Activated CD4-positive, alpha-beta memory T cell treated with anti-CD3 and anti-CD28 coated beads for 36 hours (primary cell): ENCODE measurements around the gene CRELD2. TPM values are rescaled to one million over a fixed set of nuclear protein-coding genes. Genes with fewer than 3 reads are reported as not detected.

Experiments
- CTCF ChIA-PET: fragments of 350-600 bp; sonication (Branson Sonifier 250); formaldehyde crosslinking; loops from one replicate; lab custom pipeline; 2021; ENCODE audit warnings: antibody characterized with exemption, inconsistent platforms; lab: Charles Lee
- POLR2A ChIA-PET: fragments of 350-600 bp; sonication (Branson Sonifier 250); formaldehyde crosslinking; loops from one replicate; lab custom pipeline; 2021; ENCODE audit warnings: antibody characterized with exemption; lab: Charles Lee
- DNase-seq: peaks from one replicate; pipeline ENCODE4 v3.0.0-alpha.2; 2020
- H3K27ac Mint-ChIP-seq: one replicate; pipeline ENCODE4 v1.8.0; 2021; ENCODE audit warnings: mixed read lengths
- H3K27me3 Mint-ChIP-seq: one replicate; pipeline ENCODE4 v1.8.0; 2021; ENCODE audit warnings: mixed read lengths
- H3K36me3 Mint-ChIP-seq: one replicate; pipeline ENCODE4 v1.8.0; 2021; ENCODE audit warnings: mixed read lengths
- H3K4me1 Mint-ChIP-seq: one replicate; pipeline ENCODE4 v1.8.0; 2021; ENCODE audit warnings: low read depth, mixed read lengths
- H3K4me3 Mint-ChIP-seq: one replicate; pipeline ENCODE4 v1.8.0; 2021; ENCODE audit warnings: mild to moderate bottlenecking, mixed read lengths
- H3K9me3 Mint-ChIP-seq: one replicate; pipeline ENCODE4 v1.8.0; 2021; ENCODE audit warnings: mixed read lengths
- intact Hi-C: fragments of 100-400 bp; cut with micrococcal nuclease; formaldehyde crosslinking; loops from one replicate; pipeline ENCODE4 v1.15.1; 2023
- total RNA-seq, 2 experiments: library from RNA; stranded (reverse); gene quantifications; one replicate each; pipeline ENCODE4 v1.2.3, GENCODE V29; 2021

Gene CRELD2
- total RNA-seq, 2 experiments from 2014 or later, result 29.8 to 30.7 TPM

DNA sequence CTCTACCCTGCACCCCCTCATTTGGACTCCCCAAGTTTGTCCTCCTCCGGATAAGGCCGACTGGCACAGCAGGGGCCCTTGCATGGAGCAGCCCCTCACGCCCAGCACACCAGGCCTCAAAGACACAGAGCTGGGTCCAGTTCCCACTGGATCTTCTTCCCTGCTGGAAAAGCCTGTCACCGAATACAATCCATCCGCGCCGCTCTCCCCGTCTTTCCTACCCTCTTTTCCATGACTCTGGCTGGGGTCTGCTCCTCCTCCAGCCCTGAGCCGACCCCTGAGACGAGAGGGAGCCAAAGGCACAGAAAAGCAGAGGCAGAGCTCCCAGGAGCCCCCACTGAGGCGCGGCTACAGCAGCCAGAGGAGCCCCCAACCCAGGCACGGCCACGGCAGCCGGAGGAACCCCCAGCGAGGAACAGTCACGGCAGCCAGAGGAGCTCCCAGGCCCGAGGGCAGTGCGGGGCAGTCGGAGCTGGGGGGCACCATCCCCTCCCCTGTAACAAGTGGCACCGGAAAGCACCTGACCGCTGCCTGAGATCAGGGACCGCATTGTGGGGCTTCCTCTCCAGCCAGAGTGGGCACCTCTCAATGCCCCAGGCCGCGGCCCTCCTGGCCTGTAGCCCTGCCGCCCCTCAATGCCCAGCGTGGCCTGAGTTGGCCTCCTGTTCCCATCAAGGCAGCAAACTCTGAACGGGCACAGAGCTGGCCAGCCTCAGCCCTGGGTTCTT is 12.2 kb upstream of the CRELD2 start:
- no peak for DNase-seq
- peaks cover 20% of the 10 kb centered on the region for H3K36me3 Mint-ChIP-seq
- POLR2A ChIA-PET, result interaction anchor here (1.0 kb wide), 1 partner anchor 144 kb away, joined by 3 read pairs; no protein-coding TSS in a partner anchor

DNA sequence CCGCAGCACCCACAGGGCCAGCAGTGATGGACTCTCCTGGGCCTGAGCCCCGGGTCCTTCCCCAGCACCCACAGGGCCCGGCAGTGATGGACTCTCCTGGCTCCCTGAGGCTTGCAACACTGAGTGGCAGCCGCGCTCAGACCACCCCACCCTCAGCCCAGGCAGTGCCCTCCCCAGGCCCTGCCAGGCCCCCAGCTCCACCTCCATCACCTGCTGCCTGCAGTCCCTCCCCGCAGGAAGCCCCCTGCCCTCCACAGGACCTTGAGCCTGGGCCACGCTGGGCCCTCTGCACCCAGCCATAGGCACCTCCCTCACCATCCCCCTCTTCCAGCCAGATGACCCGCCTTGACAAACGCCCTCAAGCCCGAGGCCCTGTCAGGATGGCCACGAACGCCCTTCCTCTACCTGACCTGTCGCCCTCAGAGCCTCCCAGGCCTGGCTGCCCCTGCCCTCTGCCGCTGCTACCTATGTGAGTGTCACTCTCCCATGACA is 11.6 kb upstream of the CRELD2 start:
- ChIA-PET CTCF (no interaction called here), POLR2A (no interaction called here)
- Mint-ChIP-seq H3K9me3 (peaks cover 3% of the 10 kb centered on the region), H3K4me3 (no peak overlapping the region), H3K36me3 (peaks cover 15% of the 10 kb centered on the region), H3K27me3 (no peaks in the 10 kb centered on the region), H3K4me1 (no peaks in the 10 kb centered on the region), H3K27ac (no peak overlapping the region)
- no peak for DNase-seq
- intact Hi-C loops, result no loop called here

More for the DNA sequence above, 12.2 kb upstream of the CRELD2 start:
- Mint-ChIP-seq H3K9me3 (peaks cover 9% of the 10 kb centered on the region), H3K27ac (no peak overlapping the region), H3K27me3 (no peaks in the 10 kb centered on the region), H3K4me3 (no peak overlapping the region), H3K4me1 (no peaks in the 10 kb centered on the region)
- intact Hi-C loops, result no loop called here
- CTCF ChIA-PET, result no interaction called here

DNA sequence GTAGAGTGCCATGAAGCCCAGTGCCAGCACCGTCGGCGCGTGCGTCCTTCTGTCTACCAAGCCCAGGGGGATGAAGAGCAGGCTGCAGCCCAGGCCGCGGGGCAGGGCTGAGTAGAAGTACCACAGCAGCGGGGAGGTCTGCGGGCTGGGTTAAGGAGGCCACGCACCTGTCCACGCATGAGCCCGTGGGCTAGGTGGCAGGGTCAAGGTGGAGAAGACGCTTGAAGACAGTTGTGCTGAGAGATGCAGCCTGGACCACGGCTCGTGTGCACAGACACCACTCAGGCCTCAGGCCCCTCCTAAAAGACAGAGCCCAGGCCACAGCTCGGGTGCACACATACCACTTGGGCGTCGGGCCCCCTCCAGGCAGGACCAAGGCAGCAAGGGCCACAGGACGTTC is 10.6 kb upstream of the CRELD2 start:
- no peak overlapping the region for H3K27ac Mint-ChIP-seq
- intact Hi-C loops, result no loop called here
- no peak overlapping the region for H3K4me3 Mint-ChIP-seq
- H3K36me3 Mint-ChIP-seq, result peaks cover 12% of the 10 kb centered on the region
- ChIA-PET POLR2A (no interaction called here), CTCF (no interaction called here)
- DNase-seq, result no peak
- H3K9me3 Mint-ChIP-seq, result no peaks in the 10 kb centered on the region
- no peaks in the 10 kb centered on the region for H3K4me1 Mint-ChIP-seq
- no peaks in the 10 kb centered on the region for H3K27me3 Mint-ChIP-seq

DNA sequence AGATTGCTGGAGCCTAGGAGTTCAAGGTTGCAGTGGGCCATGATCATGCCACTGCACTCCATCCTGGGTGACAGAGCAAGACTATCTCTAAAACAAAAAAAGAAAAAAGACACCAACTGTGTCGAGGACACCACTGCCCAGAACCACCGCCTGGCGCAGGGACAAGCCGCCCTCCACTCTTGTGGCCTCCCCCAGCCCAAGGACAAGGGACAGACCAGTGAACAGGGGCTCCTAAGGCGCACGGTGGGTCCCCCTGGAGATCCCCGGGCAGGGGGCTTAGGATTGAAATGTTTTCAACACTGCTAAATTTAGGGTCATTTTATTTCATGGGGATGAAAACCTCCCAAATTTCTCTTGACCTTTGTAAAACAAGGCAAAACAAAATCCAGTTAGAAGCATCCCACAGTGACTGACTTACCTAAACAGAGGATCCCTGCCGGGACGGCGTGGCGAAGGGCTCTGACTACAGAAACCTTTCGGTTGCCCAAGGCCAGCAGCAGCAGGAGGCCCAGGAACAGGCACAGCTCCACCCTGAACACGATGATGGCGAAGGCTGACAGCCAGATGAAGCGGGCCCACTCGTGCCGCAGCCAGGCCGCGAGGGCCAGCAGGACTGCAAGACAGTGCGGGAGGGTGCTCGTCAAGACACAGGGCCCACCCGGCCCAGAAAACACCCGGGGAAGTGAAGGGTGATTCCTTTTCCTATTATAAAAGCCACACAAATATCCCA is 8.8 kb upstream of the CRELD2 start:
- DNase-seq, result no peak
- Mint-ChIP-seq H3K4me3 (no peak overlapping the region), H3K27ac (no peak overlapping the region), H3K4me1 (no peaks in the 10 kb centered on the region), H3K9me3 (no peaks in the 10 kb centered on the region), H3K36me3 (peaks cover 9% of the 10 kb centered on the region), H3K27me3 (no peaks in the 10 kb centered on the region)
- POLR2A ChIA-PET, result no interaction called here
- CTCF ChIA-PET, result no interaction called here
- intact Hi-C loops, result no loop called here

DNA sequence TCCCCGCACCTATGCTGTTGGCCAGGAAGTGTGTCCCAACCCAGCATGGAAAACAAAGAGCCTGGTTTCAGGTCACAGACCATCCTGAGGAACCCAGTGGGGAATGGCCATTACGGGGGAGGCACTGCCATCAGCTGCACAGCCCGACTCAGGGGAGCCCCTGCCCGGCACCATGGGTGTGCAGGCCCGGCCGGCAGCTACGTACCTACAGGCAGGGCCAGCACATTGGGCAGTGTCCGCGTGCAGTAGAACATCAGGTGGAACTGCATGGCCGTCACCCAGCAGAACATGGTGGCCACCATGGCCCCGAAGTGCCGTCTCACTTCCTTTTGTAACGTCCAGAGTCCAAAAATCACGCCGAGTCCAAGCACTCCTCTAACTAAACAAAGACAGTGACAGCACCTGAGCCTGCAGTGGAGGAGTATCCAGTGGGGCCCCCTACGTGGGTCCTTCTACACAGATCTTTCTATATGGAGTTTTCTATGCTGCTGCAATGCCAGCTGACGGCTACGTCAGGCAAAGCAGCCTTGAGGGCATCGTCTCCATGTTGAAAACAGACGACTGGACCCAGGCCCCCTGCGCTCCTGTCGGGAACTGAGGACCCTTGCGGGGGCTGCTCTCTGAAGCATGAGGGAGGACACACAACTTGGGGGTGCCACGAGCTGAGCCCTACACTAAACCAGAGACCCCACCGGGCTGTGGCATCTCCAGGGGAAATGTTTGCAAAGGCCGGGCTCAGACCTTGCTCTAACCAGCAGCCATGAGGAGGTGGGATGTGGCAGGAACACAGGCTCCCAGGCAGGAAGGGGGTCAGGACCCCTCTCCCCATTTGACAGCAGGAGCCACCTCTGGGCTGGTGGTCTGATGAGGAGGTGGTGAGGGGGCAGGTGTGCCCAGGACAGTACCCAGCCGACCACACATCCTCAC is 7.9 kb upstream of the CRELD2 start:
- Mint-ChIP-seq H3K27me3 (no peaks in the 10 kb centered on the region), H3K4me1 (no peaks in the 10 kb centered on the region), H3K9me3 (no peaks in the 10 kb centered on the region), H3K4me3 (no peak overlapping the region), H3K27ac (no peak overlapping the region), H3K36me3 (peaks cover 9% of the 10 kb centered on the region)
- intact Hi-C loops, result no loop called here
- DNase-seq, result no peak
- POLR2A ChIA-PET, result no interaction called here
- CTCF ChIA-PET, result no interaction called here

DNA sequence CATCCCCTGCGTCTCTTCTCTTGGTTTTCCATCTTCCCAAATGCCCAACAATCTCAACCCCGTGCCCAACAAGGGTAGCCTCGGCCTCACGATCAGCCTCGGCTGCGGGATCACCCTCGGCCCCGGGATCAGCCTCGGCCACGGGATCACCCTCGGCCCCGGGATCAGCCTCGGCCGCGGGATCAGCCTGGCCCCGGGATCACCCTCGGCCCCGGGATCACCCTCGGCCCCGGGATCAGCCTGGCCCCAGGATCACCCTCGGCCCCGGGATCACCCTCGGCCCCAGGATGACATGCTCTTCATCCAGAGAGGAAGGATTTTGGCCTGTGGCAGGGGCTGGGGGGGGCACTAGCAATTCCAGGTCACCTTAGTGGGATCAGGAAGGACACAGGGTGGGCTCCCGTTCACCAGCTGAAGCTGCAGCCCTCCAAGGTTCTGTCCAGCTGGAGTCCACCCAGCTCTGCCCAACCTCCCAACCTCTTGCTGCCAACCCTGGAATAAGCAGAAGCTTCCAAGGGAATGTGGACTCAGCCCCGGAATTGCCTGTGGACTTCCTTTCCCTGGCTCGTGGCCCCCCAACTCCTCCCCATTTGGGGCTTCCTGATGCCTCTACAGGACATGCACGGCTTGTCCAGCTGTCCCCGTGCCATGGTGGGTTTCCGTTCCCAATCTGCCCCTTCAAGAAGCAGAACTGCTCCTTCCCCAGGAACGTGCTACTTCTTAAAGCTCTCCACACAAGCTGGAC is 6.4 kb upstream of the CRELD2 start:
- no peaks in the 10 kb centered on the region for H3K9me3 Mint-ChIP-seq
- peaks cover 8% of the 10 kb centered on the region for H3K4me1 Mint-ChIP-seq
- H3K4me3 Mint-ChIP-seq, result no peak overlapping the region
- intact Hi-C loops, result no loop called here
- H3K36me3 Mint-ChIP-seq, result peaks cover 7% of the 10 kb centered on the region
- ChIA-PET POLR2A (no interaction called here), CTCF (no interaction called here)
- H3K27ac Mint-ChIP-seq, result no peak overlapping the region
- H3K27me3 Mint-ChIP-seq, result no peaks in the 10 kb centered on the region
- DNase-seq, result no peak

DNA sequence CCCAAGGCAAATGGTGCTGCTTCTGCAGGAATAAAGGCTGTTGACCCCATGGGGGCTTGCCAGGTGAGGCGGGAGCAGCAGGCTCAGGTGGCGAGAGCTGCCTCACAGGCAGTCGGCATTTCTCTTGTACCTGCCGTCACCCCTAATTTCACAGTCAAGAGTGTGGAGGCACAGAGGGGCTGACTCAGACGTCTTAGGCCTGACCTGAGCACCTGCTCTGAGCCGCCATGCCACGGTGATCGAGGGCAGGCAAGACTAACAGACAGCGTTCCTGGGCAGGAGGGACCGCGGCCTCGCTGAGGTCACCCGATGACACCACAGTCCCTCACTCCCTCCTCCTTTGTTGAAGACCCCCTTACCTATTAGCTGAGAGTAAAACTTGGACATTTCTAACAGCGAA is 5.4 kb upstream of the CRELD2 start:
- Mint-ChIP-seq H3K27me3 (no peaks in the 10 kb centered on the region), H3K4me3 (no peak overlapping the region), H3K9me3 (no peaks in the 10 kb centered on the region), H3K4me1 (peaks cover 12% of the 10 kb centered on the region), H3K27ac (no peak overlapping the region), H3K36me3 (no peaks in the 10 kb centered on the region)
- DNase-seq, result no peak
- intact Hi-C loops, result no loop called here
- CTCF ChIA-PET, result no interaction called here
- POLR2A ChIA-PET, result no interaction called here

DNA sequence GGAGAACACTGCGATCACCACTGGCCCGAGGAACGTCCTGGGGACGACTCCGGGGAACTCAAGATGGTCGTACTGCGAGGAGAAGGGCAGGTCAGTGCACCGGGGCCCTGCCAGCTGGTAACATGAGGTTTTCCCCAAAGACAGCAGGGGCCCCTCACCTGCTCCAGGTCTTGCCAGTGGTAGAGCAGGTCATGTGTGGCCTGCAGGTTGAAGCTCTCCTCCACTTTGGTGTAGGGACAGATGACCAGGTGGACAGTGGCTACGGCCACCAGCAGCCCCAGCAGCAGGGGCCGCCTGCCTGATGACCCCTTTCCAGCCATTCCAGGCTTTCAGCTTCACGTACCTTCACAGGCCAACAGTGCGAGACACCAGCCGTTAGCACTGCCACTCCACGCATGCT is 5.0 kb upstream of the CRELD2 start:
- Mint-ChIP-seq H3K9me3 (no peaks in the 10 kb centered on the region), H3K4me1 (peaks cover 12% of the 10 kb centered on the region), H3K27me3 (no peaks in the 10 kb centered on the region), H3K4me3 (no peak overlapping the region), H3K36me3 (no peaks in the 10 kb centered on the region), H3K27ac (no peak overlapping the region)
- no peak for DNase-seq
- POLR2A ChIA-PET, result no interaction called here
- CTCF ChIA-PET, result interaction anchor here (1.6 to 1.9 kb wide), 2 partner anchors 17 to 146 kb away, joined by 4 to 12 read pairs; no protein-coding TSS in a partner anchor
- intact Hi-C loops, result no loop called here

DNA sequence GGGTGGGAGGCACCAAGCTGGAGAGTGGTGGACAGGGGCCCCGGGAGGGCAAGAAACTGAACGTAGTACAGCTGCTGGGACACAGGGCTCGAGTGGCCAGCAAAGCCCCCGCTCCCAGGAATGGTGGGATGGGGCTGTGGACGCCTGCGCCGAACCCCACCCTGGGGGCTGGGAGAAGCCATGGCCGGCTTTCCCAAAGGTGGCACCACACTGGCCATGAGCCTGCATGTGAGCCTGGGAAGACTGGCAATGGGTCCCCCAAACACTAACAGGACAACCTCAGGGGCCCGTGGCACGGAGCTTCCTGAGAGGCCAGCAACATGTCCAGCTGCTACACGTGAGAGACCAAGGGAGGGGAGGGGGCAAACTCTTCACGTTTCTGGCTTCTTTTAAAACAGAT is 4.2 kb upstream of the CRELD2 start:
- ChIA-PET CTCF (interaction anchor here (1.6 to 1.9 kb wide), 2 partner anchors 16 to 147 kb away, joined by 4 to 12 read pairs; no protein-coding TSS in a partner anchor), POLR2A (no interaction called here)
- no peak for DNase-seq
- intact Hi-C loops, result no loop called here
- Mint-ChIP-seq H3K4me1 (peaks cover 15% of the 10 kb centered on the region), H3K27me3 (no peaks in the 10 kb centered on the region), H3K27ac (no peak overlapping the region), H3K9me3 (no peaks in the 10 kb centered on the region), H3K36me3 (no peaks in the 10 kb centered on the region), H3K4me3 (no peak overlapping the region)

DNA sequence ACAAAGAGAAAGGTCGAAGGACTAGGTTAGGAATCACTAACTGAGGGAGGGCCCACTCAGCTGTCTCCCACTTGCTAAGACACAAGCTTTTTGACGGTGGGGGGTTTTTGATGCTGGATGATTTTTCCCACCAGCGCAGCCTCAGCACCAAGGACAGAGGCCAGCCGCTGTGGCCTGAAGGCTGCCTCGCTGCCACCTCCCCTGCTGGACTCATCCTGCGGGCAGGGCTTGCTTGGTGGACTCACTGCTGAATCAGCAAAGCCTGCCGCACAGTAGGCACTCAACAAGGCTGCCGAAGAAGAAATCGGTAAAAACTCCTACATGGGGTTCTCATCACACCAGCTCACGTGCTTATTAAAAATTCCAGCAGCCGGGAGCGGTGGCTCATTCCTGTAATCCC is 2.8 kb upstream of the CRELD2 start:
- Mint-ChIP-seq H3K9me3 (no peaks in the 10 kb centered on the region), H3K27me3 (no peaks in the 10 kb centered on the region), H3K27ac (no peak overlapping the region), H3K36me3 (no peaks in the 10 kb centered on the region), H3K4me3 (no peak overlapping the region), H3K4me1 (peaks cover 25% of the 10 kb centered on the region)
- POLR2A ChIA-PET, result interaction anchor here (1.1 to 1.7 kb wide), 2 partner anchors 16 to 87 kb away, joined by 3 read pairs; no protein-coding TSS in a partner anchor
- CTCF ChIA-PET, result interaction anchor here (0.7 to 1.5 kb wide), 4 partner anchors 10 to 148 kb away, joined by 3 to 10 read pairs (median 3); no protein-coding TSS in a partner anchor
- DNase-seq, result no peak
- intact Hi-C loops, result loop anchor here (5.0 kb wide), 1 partner anchor 78 kb away; no protein-coding TSS in a partner anchor

DNA sequence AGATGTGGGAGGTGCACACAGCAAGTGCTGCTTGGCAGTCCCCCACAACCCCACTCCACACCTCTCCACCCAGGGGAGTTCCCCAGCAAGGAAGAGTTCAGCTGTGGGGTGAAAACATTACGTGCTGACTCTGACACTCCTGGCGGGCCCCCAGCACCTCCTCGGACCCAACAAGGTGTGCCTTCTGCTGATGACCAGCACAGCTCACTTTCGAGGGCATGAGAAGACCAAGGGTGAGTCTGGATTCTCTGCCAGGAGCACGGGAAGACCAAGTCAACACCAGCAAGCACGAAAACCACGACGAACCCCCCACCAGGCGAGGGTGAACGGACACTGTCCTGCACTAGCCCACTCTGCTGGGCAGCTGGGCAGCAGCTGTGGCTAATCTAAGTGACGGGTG is 1.6 kb upstream of the CRELD2 start:
- Mint-ChIP-seq H3K27ac (no peak overlapping the region), H3K36me3 (no peaks in the 10 kb centered on the region), H3K4me3 (peak overlapping the region; percentile 79), H3K4me1 (peaks cover 25% of the 10 kb centered on the region), H3K27me3 (no peaks in the 10 kb centered on the region), H3K9me3 (no peaks in the 10 kb centered on the region)
- intact Hi-C loops, result loop anchor here (5.0 kb wide), 1 partner anchor 80 kb away; no protein-coding TSS in a partner anchor
- DNase-seq, result no peak
- ChIA-PET POLR2A (interaction anchor here (0.6 to 1.7 kb wide), 5 partner anchors 17 to 118 kb away, joined by 3 to 4 read pairs (median 4); no protein-coding TSS in a partner anchor), CTCF (interaction anchor here (0.7 to 2.7 kb wide), 3 partner anchors 114 to 745 kb away, joined by 3 to 12 read pairs (median 10); no protein-coding TSS in a partner anchor)
